Gastrocnemius medialis (tissue), 4 donors: Measurements from ENCODE around the gene DOP1B. TPM values are rescaled to one million over a fixed set of nuclear protein-coding genes. Genes with fewer than 3 reads are reported as not detected.

ENCODE experiments used
- ATAC-seq, 2 donors: fragments of 150-250 bp; one replicate each; pipeline ENCODE4 v1.9.1; 2016
- DNase-seq, 2 donors: peaks; one replicate each; pipeline ENCODE4 v3.0.0-alpha.2; 2019
- H3K27ac ChIP-seq, 4 donors: fragments of 200-600 bp; sonication (generic); 1 replicate in 1 of 4; 2 replicates in 3 of 4; pipeline ENCODE4 v1.5.1; 2016 to 2018; ENCODE audit warnings: mild to moderate bottlenecking in 2 of 4, moderate library complexity in 1 of 4
- H3K27me3 ChIP-seq, 3 donors: fragments of 200-600 bp; sonication (generic) in 2 of 3; 1 replicate in 1 of 3; 2 replicates in 2 of 3; pipeline versions ENCODE4 v1.5.1 to v1.6.0; 2016 to 2019; ENCODE audit warnings: mild to moderate bottlenecking in 1 of 3, moderate library complexity in 1 of 3
- H3K36me3 ChIP-seq, 2 donors: fragments of 200-600 bp; sonication (generic) in 1 of 2; one replicate each; pipeline ENCODE4 v1.5.1; 2017 to 2018
- H3K4me1 ChIP-seq, 2 donors: fragments of 200-600 bp; sonication (generic) in 1 of 2; one replicate each; pipeline ENCODE4 v1.5.1; 2016 to 2017; ENCODE audit warnings: mild to moderate bottlenecking in 2 of 2
- H3K4me3 ChIP-seq, 4 donors: fragments of 200-600 bp; sonication (generic) in 3 of 4; 1 replicate in 1 of 4; 2 replicates in 3 of 4; pipeline ENCODE4 v1.5.1; 2016 to 2019; ENCODE audit warnings: mild to moderate bottlenecking in 2 of 4
- H3K9me3 ChIP-seq, 3 donors: fragments of 200-600 bp; sonication (generic) in 2 of 3; 1 replicate in 1 of 3; 2 replicates in 2 of 3; pipeline ENCODE4 v1.5.1; 2016 to 2019
- CTCF ChIP-seq, 5 experiments: fragments of 450-650 bp in 3 of 5; fragments of 200-600 bp in 2 of 5; sonication (generic) in 2 of 5; IDR thresholded peaks in 4 of 5; conservative IDR thresholded peaks in 1 of 5; 1 replicate in 4 of 5; 2 replicates in 1 of 5; pipeline ENCODE4 v1.5.1; 2016 to 2019; ENCODE audit warnings: antibody characterized with exemption in 5 of 5, mild to moderate bottlenecking in 3 of 5, moderate library complexity in 3 of 5
- POLR2A ChIP-seq, 2 donors: fragments of 450-650 bp; IDR thresholded peaks; one replicate each; pipeline ENCODE4 v1.6.1; 2017; ENCODE audit warnings: antibody characterized with exemption in 2 of 2, mild to moderate bottlenecking in 2 of 2, moderate library complexity in 2 of 2
- in situ Hi-C, 4 donors: fragments of 200-750 bp; cut with MboI; loops; one replicate each; pipeline versions ENCODE4 v1.15.0 to v1.8.0; 2017; ENCODE audit warnings: low sequenced_read_pairs in 4 of 4
- intact Hi-C: fragments of 100-400 bp; cut with DNase I; formaldehyde crosslinking; loops from one replicate; pipeline ENCODE4 v1.15.1; 2023; ENCODE audit warnings: low total_unique reads
- total RNA-seq, 4 donors: library from RNA; depleted of rRNA; stranded (reverse); fragments of >200 nt; gene quantifications; one replicate each; pipeline versions ENCODE4 v1.1.0 to v1.2.3, GENCODE V29; 2016

The DOP1B gene
- total RNA-seq, 4 donors from 2014 or later: 10.4 to 16.5 (median 13.5) TPM

- no peak for ATAC-seq
- in situ Hi-C loops (no loop called here), intact Hi-C loops (no loop called here)
- no peak for DNase-seq
- H3K4me1 ChIP-seq: peaks cover 0 to 9% of the 10 kb centered on the region in 2 donors
- H3K27ac ChIP-seq: no peak overlapping the region
- H3K27me3 ChIP-seq: peaks cover under 1 to 3% (median 2%) of the 10 kb centered on the region in 3 donors
- no peaks in the 10 kb centered on the region for H3K9me3 ChIP-seq
- TF ChIP-seq POLR2A (IDR thresholded peaks at IDR 0.05) (no peak), CTCF (IDR thresholded peaks at IDR 0.05 in 4 of 5, conservative IDR thresholded peaks at IDR 0.05 in 1 of 5) (no peak)
- no peak overlapping the region for H3K4me3 ChIP-seq
- H3K36me3 ChIP-seq: no peaks in the 10 kb centered on the region
These were observed 32.2 kb upstream of the DOP1B start for GRCh38 chr21:36124395-36124794.

- in situ Hi-C loops (no loop called here), intact Hi-C loops (no loop called here)
- ATAC-seq (peak; percentile 49 to 60), DNase-seq (no peak)
- no peak overlapping the region for H3K27ac ChIP-seq
- TF ChIP-seq POLR2A (IDR thresholded peaks at IDR 0.05): no peak
- peak; percentile 58 to 89 (median 66) for TF ChIP-seq CTCF (IDR thresholded peaks at IDR 0.05 in 4 of 5, conservative IDR thresholded peaks at IDR 0.05 in 1 of 5)
- peaks cover 0 to 9% of the 10 kb centered on the region in 2 donors for H3K4me1 ChIP-seq
- peaks cover 3 to 6% (median 5%) of the 10 kb centered on the region in 3 donors for H3K27me3 ChIP-seq
- no peaks in the 10 kb centered on the region for H3K36me3 ChIP-seq
- H3K9me3 ChIP-seq: no peaks in the 10 kb centered on the region
- no peak overlapping the region for H3K4me3 ChIP-seq
These were observed 31.0 kb upstream of the DOP1B start for GRCh38 chr21:36125512-36126207.

- H3K4me1 ChIP-seq: peaks cover 0 to 9% of the 10 kb centered on the region in 2 donors
- no peak for ATAC-seq
- H3K4me3 ChIP-seq: no peak overlapping the region
- no peak overlapping the region for H3K27ac ChIP-seq
- in situ Hi-C loops (no loop called here), intact Hi-C loops (no loop called here)
- no peaks in the 10 kb centered on the region for H3K36me3 ChIP-seq
- H3K27me3 ChIP-seq: peaks cover 3 to 6% (median 5%) of the 10 kb centered on the region in 3 donors
- no peak for TF ChIP-seq CTCF (IDR thresholded peaks at IDR 0.05 in 4 of 5, conservative IDR thresholded peaks at IDR 0.05 in 1 of 5)
- no peak for TF ChIP-seq POLR2A (IDR thresholded peaks at IDR 0.05)
- no peak for DNase-seq
- no peaks in the 10 kb centered on the region for H3K9me3 ChIP-seq
These were observed 30.4 kb upstream of the DOP1B start for GRCh38 chr21:36126208-36126565.

- in situ Hi-C loops (no loop called here), intact Hi-C loops (no loop called here)
- H3K9me3 ChIP-seq: no peaks in the 10 kb centered on the region
- peaks cover 0 to 9% of the 10 kb centered on the region in 2 donors for H3K4me1 ChIP-seq
- no peaks in the 10 kb centered on the region for H3K36me3 ChIP-seq
- no peak overlapping the region for H3K27ac ChIP-seq
- DNase-seq (no peak), ATAC-seq (no peak)
- H3K27me3 ChIP-seq: peaks cover 3 to 6% (median 5%) of the 10 kb centered on the region in 3 donors
- no peak overlapping the region for H3K4me3 ChIP-seq
- TF ChIP-seq POLR2A (IDR thresholded peaks at IDR 0.05): no peak
- no peak for TF ChIP-seq CTCF (IDR thresholded peaks at IDR 0.05 in 4 of 5, conservative IDR thresholded peaks at IDR 0.05 in 1 of 5)
These were observed 30.0 kb upstream of the DOP1B start for GRCh38 chr21:36126621-36127110.
